ENCODE measurements around the gene PPFIA1. TPM values are rescaled to one million over a fixed set of nuclear protein-coding genes. Genes with fewer than 3 reads are reported as not detected.
A peak's percentile ranks its signal among the peaks of the same experiment; 100 is the strongest.

PPFIA1 gene
- total and polyA plus RNA-seq, 2 of the 13 experiments (the other 11 are each of a cell fraction or from before 2014, with no cell fraction given), result 29.9 to 45.2 TPM

DNA sequence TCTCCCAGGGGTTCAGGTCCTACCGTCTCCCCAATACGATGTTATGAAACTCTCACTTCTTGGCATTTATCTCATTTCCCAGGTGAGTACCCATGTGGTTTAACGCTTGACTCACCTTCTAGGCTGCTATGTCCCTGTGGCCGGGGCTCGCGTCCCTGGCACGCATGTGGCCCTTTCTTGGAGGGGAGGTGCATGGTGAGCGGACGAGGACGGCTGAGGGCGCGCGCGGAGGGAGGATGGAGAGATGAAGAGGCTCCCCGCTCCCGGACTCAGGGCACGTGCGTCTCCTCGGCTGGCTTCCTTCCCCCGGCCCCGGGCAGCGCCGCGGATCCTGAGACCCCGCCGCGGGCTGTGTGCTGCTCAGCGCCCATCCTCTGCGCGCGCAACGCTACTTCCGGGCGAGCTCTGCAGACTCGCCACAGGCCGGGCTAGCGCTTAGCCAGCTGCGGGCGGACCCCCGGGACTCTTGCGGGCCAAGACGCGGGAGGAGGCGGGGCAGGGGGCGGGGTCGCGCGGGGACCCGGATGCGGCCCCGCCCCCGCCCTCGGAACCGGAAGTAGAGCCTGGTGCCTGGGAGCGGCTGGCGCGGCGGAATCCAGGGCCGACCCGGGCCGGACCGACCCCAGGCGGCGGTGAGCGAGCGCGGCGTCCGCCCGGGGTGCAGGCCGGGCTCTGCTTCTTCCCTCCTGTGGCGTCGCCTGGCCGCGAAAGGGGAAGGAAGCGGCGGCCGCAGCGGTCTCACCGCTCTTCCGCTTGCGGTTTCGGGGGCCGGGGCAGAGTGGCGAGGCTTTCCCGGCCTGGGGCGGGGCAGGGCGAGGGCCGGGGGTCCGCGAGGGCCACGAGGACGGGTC, 127.7 kb downstream of the PPFIA1 start, which contains the start of gene CTTN (continued):
- TF ChIP-seq, protein P1, sequence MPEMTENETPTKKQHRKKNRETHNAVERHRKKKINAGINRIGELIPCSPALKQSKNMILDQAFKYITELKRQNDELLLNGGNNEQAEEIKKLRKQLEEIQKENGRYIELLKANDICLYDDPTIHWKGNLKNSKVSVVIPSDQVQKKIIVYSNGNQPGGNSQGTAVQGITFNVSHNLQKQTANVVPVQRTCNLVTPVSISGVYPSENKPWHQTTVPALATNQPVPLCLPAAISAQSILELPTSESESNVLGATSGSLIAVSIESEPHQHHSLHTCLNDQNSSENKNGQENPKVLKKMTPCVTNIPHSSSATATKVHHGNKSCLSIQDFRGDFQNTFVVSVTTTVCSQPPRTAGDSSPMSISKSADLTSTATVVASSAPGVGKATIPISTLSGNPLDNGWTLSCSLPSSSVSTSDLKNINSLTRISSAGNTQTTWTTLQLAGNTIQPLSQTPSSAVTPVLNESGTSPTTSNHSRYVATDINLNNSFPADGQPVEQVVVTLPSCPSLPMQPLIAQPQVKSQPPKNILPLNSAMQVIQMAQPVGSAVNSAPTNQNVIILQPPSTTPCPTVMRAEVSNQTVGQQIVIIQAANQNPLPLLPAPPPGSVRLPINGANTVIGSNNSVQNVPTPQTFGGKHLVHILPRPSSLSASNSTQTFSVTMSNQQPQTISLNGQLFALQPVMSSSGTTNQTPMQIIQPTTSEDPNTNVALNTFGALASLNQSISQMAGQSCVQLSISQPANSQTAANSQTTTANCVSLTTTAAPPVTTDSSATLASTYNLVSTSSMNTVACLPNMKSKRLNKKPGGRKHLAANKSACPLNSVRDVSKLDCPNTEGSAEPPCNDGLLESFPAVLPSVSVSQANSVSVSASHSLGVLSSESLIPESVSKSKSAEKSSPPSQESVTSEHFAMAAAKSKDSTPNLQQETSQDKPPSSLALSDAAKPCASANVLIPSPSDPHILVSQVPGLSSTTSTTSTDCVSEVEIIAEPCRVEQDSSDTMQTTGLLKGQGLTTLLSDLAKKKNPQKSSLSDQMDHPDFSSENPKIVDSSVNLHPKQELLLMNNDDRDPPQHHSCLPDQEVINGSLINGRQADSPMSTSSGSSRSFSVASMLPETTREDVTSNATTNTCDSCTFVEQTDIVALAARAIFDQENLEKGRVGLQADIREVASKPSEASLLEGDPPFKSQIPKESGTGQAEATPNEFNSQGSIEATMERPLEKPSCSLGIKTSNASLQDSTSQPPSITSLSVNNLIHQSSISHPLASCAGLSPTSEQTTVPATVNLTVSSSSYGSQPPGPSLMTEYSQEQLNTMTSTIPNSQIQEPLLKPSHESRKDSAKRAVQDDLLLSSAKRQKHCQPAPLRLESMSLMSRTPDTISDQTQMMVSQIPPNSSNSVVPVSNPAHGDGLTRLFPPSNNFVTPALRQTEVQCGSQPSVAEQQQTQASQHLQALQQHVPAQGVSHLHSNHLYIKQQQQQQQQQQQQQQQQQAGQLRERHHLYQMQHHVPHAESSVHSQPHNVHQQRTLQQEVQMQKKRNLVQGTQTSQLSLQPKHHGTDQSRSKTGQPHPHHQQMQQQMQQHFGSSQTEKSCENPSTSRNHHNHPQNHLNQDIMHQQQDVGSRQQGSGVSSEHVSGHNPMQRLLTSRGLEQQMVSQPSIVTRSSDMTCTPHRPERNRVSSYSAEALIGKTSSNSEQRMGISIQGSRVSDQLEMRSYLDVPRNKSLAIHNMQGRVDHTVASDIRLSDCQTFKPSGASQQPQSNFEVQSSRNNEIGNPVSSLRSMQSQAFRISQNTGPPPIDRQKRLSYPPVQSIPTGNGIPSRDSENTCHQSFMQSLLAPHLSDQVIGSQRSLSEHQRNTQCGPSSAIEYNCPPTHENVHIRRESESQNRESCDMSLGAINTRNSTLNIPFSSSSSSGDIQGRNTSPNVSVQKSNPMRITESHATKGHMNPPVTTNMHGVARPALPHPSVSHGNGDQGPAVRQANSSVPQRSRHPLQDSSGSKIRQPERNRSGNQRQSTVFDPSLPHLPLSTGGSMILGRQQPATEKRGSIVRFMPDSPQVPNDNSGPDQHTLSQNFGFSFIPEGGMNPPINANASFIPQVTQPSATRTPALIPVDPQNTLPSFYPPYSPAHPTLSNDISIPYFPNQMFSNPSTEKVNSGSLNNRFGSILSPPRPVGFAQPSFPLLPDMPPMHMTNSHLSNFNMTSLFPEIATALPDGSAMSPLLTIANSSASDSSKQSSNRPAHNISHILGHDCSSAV (CRISPR knock-in tag; IDR thresholded peaks at IDR 0.05; ENCODE audit: borderline replicate concordance), result no peak
- TF ChIP-seq ETV6 (CRISPR knock-in tag; conservative IDR thresholded peaks at IDR 0.05) (no peak), ZNF747 (CRISPR knock-in tag; IDR thresholded peaks at IDR 0.05; ENCODE audit: borderline replicate concordance) (peak; percentile 47; the same call in 1 of the 2 replicates), GATAD1 (CRISPR knock-in tag; IDR thresholded peaks at IDR 0.05) (peak; percentile 67; the same call in 1 of the 2 replicates), SUZ12 (IDR thresholded peaks at IDR 0.05; ENCODE audit: low read depth, low read length) (no peak), ZSCAN25 (CRISPR knock-in tag; IDR thresholded peaks at IDR 0.05) (no peak), CBX5 (CRISPR knock-in tag; IDR thresholded peaks at IDR 0.05; ENCODE audit: borderline replicate concordance) (no peak), MXD4 (CRISPR knock-in tag; IDR thresholded peaks at IDR 0.05) (no peak; the same call in 1 of the 2 replicates), YY1 (IDR thresholded peaks at IDR 0.05; ENCODE audit: insufficient read depth, insufficient replicate concordance, low read depth, low read length) (peak; percentile 61)
- TF ChIP-seq, protein P2, sequence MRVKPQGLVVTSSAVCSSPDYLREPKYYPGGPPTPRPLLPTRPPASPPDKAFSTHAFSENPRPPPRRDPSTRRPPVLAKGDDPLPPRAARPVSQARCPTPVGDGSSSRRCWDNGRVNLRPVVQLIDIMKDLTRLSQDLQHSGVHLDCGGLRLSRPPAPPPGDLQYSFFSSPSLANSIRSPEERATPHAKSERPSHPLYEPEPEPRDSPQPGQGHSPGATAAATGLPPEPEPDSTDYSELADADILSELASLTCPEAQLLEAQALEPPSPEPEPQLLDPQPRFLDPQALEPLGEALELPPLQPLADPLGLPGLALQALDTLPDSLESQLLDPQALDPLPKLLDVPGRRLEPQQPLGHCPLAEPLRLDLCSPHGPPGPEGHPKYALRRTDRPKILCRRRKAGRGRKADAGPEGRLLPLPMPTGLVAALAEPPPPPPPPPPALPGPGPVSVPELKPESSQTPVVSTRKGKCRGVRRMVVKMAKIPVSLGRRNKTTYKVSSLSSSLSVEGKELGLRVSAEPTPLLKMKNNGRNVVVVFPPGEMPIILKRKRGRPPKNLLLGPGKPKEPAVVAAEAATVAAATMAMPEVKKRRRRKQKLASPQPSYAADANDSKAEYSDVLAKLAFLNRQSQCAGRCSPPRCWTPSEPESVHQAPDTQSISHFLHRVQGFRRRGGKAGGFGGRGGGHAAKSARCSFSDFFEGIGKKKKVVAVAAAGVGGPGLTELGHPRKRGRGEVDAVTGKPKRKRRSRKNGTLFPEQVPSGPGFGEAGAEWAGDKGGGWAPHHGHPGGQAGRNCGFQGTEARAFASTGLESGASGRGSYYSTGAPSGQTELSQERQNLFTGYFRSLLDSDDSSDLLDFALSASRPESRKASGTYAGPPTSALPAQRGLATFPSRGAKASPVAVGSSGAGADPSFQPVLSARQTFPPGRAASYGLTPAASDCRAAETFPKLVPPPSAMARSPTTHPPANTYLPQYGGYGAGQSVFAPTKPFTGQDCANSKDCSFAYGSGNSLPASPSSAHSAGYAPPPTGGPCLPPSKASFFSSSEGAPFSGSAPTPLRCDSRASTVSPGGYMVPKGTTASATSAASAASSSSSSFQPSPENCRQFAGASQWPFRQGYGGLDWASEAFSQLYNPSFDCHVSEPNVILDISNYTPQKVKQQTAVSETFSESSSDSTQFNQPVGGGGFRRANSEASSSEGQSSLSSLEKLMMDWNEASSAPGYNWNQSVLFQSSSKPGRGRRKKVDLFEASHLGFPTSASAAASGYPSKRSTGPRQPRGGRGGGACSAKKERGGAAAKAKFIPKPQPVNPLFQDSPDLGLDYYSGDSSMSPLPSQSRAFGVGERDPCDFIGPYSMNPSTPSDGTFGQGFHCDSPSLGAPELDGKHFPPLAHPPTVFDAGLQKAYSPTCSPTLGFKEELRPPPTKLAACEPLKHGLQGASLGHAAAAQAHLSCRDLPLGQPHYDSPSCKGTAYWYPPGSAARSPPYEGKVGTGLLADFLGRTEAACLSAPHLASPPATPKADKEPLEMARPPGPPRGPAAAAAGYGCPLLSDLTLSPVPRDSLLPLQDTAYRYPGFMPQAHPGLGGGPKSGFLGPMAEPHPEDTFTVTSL (CRISPR knock-in tag; IDR thresholded peaks at IDR 0.05; ENCODE audit: borderline replicate concordance), result peak; percentile 45; the same call in 1 of the 2 replicates
- TF ChIP-seq, protein P3, sequence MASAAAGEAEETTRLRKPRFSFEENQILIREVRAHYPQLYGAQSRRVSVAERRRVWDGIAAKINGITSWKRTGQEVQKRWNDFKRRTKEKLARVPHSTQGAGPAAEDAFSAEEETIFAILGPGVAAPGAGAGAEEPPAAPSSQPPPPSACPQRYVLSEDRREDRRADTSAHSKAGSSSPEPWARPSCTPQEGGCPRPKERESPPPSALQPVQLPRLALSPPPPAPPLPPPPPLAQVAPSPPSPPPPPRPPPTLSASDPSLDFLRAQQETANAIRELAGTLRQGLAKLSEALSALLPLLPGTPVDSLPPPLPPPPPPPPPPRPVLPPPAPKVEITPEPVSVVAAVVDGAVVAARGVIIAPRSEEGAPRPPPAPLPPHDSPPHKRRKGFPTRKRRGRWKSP (CRISPR knock-in tag; IDR thresholded peaks at IDR 0.05), result peak; percentile 98

All from HepG2 (cell line).